COR-L47 (cell line): ENCODE results near the gene MYL3.

Experiments
- DNase-seq: peaks from one replicate; lab custom pipeline; 2025; lab: John Stamatoyannopoulos, UW

The MYL3 gene

GRCh38 chr3:46849686-46850467 is 13.4 kb downstream of the MYL3 start:
- DNase-seq, result no peak

GRCh38 chr3:46849045-46849631 is 14.1 kb downstream of the MYL3 start:
- no peak for DNase-seq

- DNase-seq, result no peak
These were observed 14.8 kb downstream of the MYL3 start for GRCh38 chr3:46848271-46849044.

GRCh38 chr3:46847744-46848143 is 15.5 kb downstream of the MYL3 start:
- no peak for DNase-seq

- DNase-seq, result no peak
These were observed 16.4 kb downstream of the MYL3 start for GRCh38 chr3:46846624-46847542.

- peak; percentile 37 for DNase-seq
These were observed 17.2 kb downstream of the MYL3 start for GRCh38 chr3:46845860-46846623.

GRCh38 chr3:46845397-46845859 is 17.8 kb downstream of the MYL3 start:
- DNase-seq, result no peak

- no peak for DNase-seq
These were observed 18.3 kb downstream of the MYL3 start for GRCh38 chr3:46844881-46845312.

GRCh38 chr3:46844397-46844796 is 18.8 kb downstream of the MYL3 start:
- no peak for DNase-seq

GRCh38 chr3:46843508-46843907 is 19.7 kb downstream of the MYL3 start:
- no peak for DNase-seq

GRCh38 chr3:46840491-46840890 is 22.8 kb downstream of the MYL3 start:
- DNase-seq, result no peak

GRCh38 chr3:46838301-46838700 is 24.9 kb downstream of the MYL3 start:
- DNase-seq, result no peak

- no peak for DNase-seq
These were observed 27.8 kb downstream of the MYL3 start for GRCh38 chr3:46835491-46835890.

GRCh38 chr3:46835054-46835453 is 28.2 kb downstream of the MYL3 start:
- DNase-seq, result no peak

GRCh38 chr3:46833346-46834300 is 29.6 kb downstream of the MYL3 start:
- no peak for DNase-seq

GRCh38 chr3:46831841-46832240 is 31.4 kb downstream of the MYL3 start:
- DNase-seq, result no peak

- no peak for DNase-seq
These were observed 31.9 kb downstream of the MYL3 start for GRCh38 chr3:46831316-46831715.

- no peak for DNase-seq
These were observed 32.4 kb downstream of the MYL3 start for GRCh38 chr3:46830801-46831200.

- no peak for DNase-seq
These were observed 33.5 kb downstream of the MYL3 start for GRCh38 chr3:46829699-46830208.

- no peak for DNase-seq
These were observed 37.8 kb downstream of the MYL3 start for GRCh38 chr3:46825450-46825849.
